SK-N-SH treated with all-trans-retinoic acid at 6 μM for 48 hours (cell line): ENCODE data around the gene FBXW10.
"Not testable (repeated sequence)": the region's sequence is repeated elsewhere in the genome, so short reads cannot be mapped to it uniquely, and the experiment has no call there.

Experiments
- ARNTL ChIP-seq: fragments of 450-650 bp; formaldehyde crosslinking; IDR thresholded peaks from 2 replicates; pipeline ENCODE4 v1.5.0; 2020; ENCODE audit warnings: low read depth, mild to moderate bottlenecking, moderate library complexity, borderline replicate concordance
- CSDC2 ChIP-seq: fragments of 250-450 bp; sonication (Bioruptor Pico); IDR thresholded peaks from 2 replicates; pipeline ENCODE4 v1.5.0; 2020; ENCODE audit warnings: mild to moderate bottlenecking, moderate library complexity
- ESRRG ChIP-seq: fragments of 250-450 bp; sonication (Bioruptor Pico); IDR thresholded peaks from 2 replicates; pipeline ENCODE4 v1.6.1; 2021; ENCODE audit warnings: mild to moderate bottlenecking
- ISL1 ChIP-seq: fragments of 250-450 bp; sonication (Bioruptor Pico); IDR thresholded peaks from 2 replicates; pipeline ENCODE4 v2.1.2; 2022; ENCODE audit warnings: mild to moderate bottlenecking, moderate library complexity
- PPARA ChIP-seq: fragments of 250-450 bp; sonication (Bioruptor Pico); IDR thresholded peaks from 2 replicates; pipeline ENCODE4 v1.5.0; 2020; ENCODE audit warnings: mild to moderate bottlenecking, borderline replicate concordance
- SNAI2 ChIP-seq: fragments of 250-450 bp; sonication (Bioruptor Pico); IDR thresholded peaks from 2 replicates; pipeline ENCODE4 v1.5.0; 2020; ENCODE audit warnings: mild to moderate bottlenecking, moderate library complexity
- TOX ChIP-seq: fragments of 250-450 bp; sonication (Bioruptor Pico); IDR thresholded peaks from 2 replicates; pipeline ENCODE4 v1.8.0; 2021; ENCODE audit warnings: mild to moderate bottlenecking, moderate library complexity, borderline replicate concordance
- ZFP3 ChIP-seq: fragments of 250-450 bp; sonication (Bioruptor Pico); IDR thresholded peaks from 2 replicates; pipeline ENCODE4 v1.5.0; 2020; ENCODE audit warnings: mild to moderate bottlenecking, moderate library complexity
- ZFP30 ChIP-seq: fragments of 450-650 bp; formaldehyde crosslinking; IDR thresholded peaks from 2 replicates; pipeline ENCODE4 v1.5.0; 2022; ENCODE audit warnings: mild to moderate bottlenecking, moderate library complexity
- ZNF70 ChIP-seq: fragments of 450-650 bp; formaldehyde crosslinking; IDR thresholded peaks from 2 replicates; pipeline ENCODE4 v1.5.0; 2020; ENCODE audit warnings: mild to moderate bottlenecking, moderate library complexity
- TF ChIP-seq, protein P1 (sequence below): fragments of 250-450 bp; sonication (Bioruptor Pico); IDR thresholded peaks from 2 replicates; pipeline ENCODE4 v1.5.1; 2020; ENCODE audit warnings: low read depth, mild to moderate bottlenecking, moderate library complexity
- TF ChIP-seq, protein P2 (sequence below): fragments of 250-450 bp; sonication (Bioruptor Pico); IDR thresholded peaks from 2 replicates; pipeline ENCODE4 v1.5.1; 2021; ENCODE audit warnings: mild to moderate bottlenecking, moderate library complexity
- TF ChIP-seq, protein P3 (sequence below): fragments of 250-450 bp; sonication (Bioruptor Pico); IDR thresholded peaks from 2 replicates; pipeline ENCODE4 v1.8.0; 2020; ENCODE audit warnings: mild to moderate bottlenecking, moderate library complexity, borderline replicate concordance

DNA sequence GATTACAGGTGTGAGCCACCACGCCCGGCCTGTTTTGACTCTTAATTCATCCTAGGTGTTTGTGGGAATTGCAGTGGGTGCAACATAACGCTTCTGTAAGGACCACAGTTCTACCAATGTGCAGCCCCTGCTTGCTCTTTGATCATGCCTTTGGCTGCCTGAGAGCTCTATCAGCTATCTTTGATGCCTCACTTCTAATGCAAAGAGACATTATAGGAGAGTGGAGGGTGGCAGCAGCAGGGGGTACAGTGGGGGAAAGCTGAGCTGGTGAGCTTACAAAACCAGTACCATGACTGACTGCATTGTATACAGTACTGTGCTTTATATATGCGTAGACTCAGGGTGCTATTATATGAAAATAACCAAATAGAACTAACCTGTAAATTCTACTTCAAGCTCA lies 26.7 kb downstream of the FBXW10 start:
- TF ChIP-seq, protein P1, sequence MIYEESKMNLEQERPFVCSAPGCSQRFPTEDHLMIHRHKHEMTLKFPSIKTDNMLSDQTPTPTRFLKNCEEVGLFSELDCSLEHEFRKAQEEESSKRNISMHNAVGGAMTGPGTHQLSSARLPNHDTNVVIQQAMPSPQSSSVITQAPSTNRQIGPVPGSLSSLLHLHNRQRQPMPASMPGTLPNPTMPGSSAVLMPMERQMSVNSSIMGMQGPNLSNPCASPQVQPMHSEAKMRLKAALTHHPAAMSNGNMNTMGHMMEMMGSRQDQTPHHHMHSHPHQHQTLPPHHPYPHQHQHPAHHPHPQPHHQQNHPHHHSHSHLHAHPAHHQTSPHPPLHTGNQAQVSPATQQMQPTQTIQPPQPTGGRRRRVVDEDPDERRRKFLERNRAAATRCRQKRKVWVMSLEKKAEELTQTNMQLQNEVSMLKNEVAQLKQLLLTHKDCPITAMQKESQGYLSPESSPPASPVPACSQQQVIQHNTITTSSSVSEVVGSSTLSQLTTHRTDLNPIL (CRISPR knock-in tag): not testable (repeated sequence)
- TF ChIP-seq ZFP30 (CRISPR knock-in tag); ARNTL (CRISPR knock-in tag); ISL1; SNAI2; CSDC2 (CRISPR knock-in tag); ZFP3 (CRISPR knock-in tag); TOX (CRISPR knock-in tag); ZNF70 (CRISPR knock-in tag); ESRRG (CRISPR knock-in tag); PPARA (CRISPR knock-in tag): not testable (repeated sequence)
- TF ChIP-seq, protein P2, sequence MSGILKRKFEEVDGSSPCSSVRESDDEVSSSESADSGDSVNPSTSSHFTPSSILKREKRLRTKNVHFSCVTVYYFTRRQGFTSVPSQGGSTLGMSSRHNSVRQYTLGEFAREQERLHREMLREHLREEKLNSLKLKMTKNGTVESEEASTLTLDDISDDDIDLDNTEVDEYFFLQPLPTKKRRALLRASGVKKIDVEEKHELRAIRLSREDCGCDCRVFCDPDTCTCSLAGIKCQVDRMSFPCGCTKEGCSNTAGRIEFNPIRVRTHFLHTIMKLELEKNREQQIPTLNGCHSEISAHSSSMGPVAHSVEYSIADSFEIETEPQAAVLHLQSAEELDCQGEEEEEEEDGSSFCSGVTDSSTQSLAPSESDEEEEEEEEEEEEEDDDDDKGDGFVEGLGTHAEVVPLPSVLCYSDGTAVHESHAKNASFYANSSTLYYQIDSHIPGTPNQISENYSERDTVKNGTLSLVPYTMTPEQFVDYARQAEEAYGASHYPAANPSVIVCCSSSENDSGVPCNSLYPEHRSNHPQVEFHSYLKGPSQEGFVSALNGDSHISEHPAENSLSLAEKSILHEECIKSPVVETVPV: not testable (repeated sequence)
- TF ChIP-seq, protein P3, sequence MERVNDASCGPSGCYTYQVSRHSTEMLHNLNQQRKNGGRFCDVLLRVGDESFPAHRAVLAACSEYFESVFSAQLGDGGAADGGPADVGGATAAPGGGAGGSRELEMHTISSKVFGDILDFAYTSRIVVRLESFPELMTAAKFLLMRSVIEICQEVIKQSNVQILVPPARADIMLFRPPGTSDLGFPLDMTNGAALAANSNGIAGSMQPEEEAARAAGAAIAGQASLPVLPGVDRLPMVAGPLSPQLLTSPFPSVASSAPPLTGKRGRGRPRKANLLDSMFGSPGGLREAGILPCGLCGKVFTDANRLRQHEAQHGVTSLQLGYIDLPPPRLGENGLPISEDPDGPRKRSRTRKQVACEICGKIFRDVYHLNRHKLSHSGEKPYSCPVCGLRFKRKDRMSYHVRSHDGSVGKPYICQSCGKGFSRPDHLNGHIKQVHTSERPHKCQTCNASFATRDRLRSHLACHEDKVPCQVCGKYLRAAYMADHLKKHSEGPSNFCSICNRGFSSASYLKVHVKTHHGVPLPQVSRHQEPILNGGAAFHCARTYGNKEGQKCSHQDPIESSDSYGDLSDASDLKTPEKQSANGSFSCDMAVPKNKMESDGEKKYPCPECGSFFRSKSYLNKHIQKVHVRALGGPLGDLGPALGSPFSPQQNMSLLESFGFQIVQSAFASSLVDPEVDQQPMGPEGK (CRISPR knock-in tag): not testable (repeated sequence)
